HG03378 (cell line): Measurements from ENCODE around the gene GAGE12J.
A peak's percentile ranks its signal among the peaks of the same experiment; 100 is the strongest.
"Not testable (repeated sequence)": the region's sequence is repeated elsewhere in the genome, so short reads cannot be mapped to it uniquely, and the experiment has no call there.

Experiments used
- ATAC-seq: cut with Tn5 transposase; IDR thresholded peaks from one replicate; pipeline ENCODE4 v1.9.1; 2021; ENCODE audit warnings: mild to moderate bottlenecking, moderate library complexity; ENCODE audit not compliant: unreplicated experiment

Gene GAGE12J, protein sequence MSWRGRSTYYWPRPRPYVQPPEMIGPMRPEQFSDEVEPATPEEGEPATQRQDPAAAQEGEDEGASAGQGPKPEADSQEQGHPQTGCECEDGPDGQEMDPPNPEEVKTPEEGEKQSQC

DNA sequence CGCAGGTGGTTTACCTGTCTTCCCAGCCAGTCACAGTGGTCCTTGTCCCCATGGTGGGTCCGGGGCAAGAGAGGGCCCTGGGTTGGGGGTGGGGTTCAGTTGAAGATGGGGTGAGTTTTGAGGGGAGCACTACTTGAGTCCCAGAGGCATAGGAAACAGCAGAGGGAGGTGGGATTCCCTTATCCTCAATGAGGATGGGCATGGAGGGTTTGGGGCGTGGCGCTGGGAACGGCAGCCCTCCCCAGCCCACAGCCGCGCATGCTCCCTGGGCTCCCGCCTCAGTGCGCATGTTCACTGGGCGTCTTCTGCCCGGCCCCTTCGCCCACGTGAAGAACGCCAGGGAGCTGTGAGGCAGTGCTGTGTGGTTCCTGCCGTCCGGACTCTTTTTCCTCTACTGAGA, at the start of gene GAGE12J:
TSS of gene GAGE12J (plus strand) at position 301 of the 400 bp plus-strand sequence. CDS start 1,157 bp downstream, outside the sequence.
- ATAC-seq = not testable (repeated sequence)

DNA sequence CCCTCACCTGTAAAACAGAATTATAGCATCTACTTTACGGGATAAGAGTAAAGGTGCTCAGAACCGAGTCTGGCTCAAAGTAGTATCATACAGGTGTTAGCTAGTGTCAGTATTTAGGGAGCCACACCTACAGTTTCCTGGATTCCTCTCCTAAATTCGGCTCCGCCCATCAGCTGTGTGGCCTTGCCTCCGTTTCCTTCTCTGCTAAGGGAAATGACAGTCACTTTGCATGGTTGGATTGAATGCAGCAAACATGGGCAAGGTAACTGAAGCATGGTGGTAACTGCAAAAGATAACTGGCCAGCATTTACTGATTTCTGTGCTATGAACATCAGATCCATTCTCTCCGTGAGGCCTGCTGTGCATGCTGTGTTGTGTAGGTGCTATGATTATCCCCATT, 49.4 kb upstream of the GAGE12J start:
- ATAC-seq = no peak

DNA sequence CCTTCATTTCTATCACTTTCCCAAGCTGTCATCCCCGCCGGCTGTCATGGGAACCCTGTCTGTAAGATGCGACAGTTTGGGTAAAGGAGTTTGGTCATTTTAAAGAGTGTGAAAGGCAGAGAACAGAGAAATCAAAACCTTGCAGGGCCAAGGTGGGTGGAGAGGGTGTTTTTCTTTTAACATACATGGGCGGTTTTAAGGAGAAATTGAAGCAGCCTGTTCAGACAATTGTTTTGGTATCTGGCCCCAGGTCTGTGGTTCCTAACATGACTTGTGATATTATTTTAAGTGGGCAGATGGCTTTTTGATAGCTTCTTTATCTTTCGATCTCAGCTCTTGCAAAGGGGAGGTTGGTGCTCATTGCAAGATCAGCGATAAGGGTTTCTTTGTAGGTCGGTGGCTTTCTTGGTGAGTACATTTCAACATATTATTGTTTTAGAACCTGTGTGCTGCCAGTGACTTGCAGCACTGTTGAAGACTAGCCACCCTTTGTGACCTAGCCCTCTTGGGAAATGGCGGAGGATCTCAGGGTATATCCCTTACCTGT, 48.6 kb upstream of the GAGE12J start:
- ATAC-seq = no peak

DNA sequence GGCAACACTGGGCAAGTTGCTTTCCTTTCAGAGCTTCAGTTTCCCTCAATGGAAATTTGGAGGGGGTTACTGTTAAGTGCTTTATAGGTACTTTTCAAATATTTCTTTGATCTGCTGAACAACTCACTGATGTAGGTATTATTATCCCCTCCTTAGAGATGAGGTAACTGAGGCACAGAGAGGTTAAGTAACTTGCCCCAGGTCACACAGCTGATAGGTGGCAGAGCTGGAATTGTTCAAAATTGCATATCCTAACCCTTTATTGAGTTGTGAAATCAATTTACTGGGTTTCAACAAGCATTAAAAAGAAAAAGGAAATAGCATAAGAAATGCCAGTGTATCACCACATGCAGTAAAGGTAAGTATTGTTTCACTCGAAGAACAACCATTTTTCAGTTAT, 45.6 kb upstream of the GAGE12J start:
- ATAC-seq = no peak

DNA sequence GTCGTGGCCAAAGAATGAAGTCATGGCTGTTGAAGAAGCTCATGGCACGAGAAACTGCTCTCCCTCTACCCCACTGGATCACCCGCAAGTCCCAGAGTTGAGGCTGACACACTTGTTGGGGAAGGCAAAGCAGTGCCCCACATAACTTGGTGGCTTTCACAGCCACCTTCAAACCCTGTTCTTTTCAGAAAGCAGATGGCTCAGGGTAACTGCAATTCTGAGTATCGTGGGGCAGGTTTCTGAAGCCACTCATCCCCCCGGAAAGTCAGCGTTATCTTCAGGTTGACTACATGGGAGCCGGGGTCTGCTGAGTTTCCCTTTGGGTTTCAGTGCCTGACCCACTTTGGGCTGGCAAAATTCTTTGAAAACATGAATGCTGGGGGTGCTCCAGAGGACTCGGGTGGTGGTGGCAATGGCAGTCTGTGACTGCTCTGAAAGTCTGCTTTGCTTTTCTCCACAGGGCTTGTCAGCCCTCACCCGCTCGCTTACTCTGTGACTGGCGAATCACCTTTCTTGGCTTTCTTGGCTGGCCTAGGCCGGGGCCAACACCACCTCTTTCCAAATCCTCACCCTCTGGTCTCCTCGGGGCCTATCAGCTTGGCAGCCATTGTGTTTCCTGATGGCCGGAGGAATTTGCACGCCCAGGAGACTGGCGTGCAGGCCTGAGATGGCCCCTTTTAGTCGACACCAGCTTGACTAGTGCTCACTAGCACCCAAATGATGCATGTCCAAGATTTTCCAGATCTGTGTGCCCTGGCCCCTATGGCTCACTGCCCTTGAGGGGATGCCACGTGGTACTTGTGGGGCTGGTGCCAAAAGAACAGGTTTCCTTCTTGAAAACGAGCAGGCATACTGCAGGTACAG, 44.9 kb upstream of the GAGE12J start:
- no peak for ATAC-seq

DNA sequence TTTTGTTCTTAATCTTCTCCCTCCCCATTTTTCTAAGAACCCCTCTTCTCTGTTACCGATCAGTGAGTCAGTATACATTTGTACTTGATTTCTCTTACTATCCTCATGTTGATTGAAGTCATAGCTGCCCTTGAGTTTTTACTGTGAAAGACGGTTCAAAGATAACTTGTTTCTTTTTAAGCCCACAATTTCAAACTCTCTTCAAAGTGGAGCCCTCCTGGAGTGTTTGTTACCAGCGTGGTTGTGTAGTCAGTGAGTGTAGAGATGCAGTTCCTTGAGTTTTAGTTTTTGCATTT, 44.4 kb upstream of the GAGE12J start:
- ATAC-seq = no peak

DNA sequence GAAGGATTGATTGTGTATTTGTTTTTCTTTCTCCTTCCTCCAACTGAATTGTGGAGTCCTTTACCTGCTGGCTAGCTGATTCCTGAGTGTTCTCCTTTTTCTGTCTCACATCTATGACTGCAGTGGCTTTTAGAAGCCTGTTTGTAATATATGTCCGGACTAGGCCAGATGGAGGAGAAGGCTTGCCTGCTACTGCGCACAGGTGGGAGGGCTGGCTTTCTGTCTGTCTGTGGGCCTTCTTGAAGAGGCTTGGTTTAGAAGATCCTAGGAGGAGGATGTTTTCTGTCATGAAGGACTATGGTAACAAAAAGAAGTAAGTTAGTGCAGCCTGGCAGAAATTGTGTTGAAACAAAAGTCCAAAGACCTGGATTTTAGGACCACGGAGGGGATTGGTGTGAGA, 43.8 kb upstream of the GAGE12J start:
- no peak for ATAC-seq

DNA sequence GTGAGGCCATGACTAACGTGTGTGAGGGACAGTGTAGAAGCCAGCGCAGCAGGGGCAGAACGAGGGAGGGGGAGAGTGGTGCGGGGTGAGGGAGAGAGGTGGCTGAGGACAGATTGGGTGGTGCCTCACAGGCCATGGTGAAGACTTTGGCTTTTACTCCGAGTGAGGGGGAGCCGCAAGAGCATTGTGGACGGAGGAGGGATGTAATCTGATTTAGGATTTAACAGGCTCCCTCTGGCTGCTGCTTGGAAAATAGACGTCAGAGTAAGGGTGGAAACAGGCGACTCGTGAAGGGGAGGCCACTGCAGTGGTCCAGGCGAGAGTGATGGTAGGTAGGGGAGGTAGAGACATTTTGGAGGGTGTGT, 39.2 kb upstream of the GAGE12J start:
- no peak for ATAC-seq

DNA sequence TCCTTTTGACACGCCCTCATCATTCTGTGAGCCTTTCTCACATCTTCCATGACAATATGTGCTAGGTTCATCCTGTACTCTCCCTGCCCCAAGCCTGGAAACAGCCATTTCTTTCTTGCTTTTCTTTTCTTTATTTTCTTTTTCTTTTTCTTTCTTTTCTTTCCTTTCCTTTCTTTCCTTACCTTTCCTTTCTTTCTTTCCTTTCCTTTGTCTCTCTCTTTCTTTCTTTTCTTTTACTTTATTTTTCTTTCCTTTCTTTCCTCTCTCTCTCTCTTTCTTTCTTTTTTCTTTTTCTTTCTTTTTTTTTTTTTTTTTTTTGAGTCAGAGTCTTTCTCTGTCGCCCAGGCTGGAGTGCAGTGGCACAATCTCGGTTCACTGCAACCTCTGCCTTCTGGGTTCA, 37.6 kb upstream of the GAGE12J start:
- no peak for ATAC-seq

DNA sequence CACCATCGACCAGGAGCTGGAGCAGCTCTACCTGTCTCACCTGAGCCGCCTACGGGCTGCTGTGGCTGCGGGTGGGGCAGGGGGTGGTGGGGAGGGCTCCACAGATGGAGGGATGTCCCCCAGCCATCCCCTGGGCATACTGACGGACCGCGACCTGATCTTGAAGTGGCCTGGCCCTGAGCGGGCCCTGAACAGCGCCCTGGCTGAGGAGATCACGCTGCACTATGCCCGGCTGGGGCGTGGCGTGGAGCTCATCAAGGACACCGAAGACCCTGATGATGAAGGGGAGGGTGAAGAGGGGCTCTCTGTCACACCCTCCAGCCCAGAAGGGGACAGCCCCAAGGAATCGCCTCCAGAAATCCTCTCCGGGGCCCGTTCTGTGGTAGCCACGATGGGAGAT, 35.7 kb upstream of the GAGE12J start:
- no peak for ATAC-seq

DNA sequence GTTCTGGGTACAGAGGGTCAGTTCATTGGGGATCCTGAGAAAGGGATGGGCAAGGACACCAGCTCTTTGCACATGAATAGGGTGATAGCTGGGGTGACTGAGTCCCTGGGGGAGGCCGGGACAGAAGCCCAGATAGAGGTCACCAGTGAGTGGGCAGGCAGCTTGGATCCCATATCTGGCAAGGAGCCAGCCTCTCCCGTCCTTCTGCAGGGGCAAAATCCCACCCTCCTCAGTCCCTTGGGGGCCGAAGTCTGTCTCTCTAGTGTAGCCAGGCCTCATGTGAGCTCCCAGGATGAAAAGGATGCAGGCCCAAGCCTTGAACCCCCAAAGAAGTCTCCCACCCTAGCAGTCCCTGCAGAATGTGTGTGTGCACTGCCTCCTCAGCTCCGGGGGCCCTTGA, 35.3 kb upstream of the GAGE12J start:
- ATAC-seq = no peak

DNA sequence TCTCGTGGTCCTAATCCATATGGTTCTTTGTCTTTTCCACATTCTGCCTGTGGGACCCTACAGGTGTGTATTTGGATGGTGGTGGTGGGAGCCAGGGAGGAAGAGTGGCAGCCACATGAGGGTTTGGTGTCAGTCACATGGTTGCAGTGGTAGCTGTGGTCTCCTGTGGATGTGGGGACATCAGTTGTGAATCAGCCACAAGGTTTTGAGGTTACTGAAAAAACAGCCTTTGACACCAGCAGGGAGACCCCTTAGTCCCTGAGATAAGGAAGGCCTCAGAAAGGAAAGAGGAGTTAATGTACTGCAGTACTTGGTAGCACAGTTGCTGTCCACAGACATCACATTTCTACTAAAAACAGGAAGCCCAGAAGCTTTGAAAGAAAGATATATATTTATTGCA, 34.2 kb upstream of the GAGE12J start:
- no peak for ATAC-seq

DNA sequence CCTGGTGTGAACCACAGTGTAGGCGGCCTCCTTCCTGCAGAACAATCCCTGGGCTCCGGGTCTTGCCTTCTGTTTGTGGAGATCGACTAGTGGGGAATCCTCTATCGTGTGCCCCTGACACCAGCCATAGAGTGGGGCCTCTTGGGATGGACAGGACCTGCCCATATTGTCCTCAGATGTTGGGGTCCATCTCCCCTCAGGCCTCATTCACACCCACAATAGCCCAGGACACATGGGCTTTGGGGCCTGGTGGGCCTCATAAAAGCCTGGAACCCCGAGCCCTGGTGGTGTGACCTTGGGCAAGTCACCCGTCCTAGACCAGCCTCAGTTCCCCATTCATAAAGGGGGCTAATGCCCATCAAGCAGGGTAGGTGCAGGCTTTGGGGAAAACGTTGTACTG, 31.6 kb upstream of the GAGE12J start:
- ATAC-seq = no peak

DNA sequence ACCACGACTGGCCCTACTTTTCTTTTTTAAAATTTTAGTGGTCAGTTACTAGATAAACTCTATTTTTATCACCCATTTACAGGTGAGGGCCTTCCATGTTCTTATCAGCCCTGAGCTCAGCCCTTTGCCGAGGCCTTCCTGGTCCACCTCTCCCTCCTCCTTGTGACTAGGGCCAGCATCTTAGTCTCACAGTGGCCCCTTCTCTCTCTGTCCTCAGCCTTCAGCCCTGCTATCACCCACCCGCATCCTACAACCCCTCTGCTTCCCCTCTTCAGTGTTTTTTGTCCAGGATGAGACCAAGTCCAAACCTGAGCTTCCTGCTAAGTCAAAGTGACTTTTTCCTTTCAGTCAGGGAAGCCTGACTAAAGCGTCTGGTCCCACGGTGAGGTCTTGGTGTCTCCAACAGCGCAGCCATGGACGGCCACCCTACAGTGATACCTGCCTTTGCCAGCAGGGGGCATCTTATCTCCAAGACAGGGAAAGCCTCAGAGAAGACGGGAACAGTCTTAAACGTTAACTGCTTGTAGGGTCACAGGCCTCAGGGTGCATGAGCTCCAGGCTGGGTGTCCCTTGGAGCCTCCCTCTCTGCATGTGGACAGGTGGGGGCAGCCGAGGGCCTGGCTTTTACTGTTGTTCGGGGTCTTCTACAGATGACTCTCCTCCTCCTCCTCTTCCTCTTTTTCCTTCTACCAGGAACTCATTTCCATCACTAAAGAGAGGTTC, 30.1 kb upstream of the GAGE12J start:
- peak; percentile 78 for ATAC-seq

DNA sequence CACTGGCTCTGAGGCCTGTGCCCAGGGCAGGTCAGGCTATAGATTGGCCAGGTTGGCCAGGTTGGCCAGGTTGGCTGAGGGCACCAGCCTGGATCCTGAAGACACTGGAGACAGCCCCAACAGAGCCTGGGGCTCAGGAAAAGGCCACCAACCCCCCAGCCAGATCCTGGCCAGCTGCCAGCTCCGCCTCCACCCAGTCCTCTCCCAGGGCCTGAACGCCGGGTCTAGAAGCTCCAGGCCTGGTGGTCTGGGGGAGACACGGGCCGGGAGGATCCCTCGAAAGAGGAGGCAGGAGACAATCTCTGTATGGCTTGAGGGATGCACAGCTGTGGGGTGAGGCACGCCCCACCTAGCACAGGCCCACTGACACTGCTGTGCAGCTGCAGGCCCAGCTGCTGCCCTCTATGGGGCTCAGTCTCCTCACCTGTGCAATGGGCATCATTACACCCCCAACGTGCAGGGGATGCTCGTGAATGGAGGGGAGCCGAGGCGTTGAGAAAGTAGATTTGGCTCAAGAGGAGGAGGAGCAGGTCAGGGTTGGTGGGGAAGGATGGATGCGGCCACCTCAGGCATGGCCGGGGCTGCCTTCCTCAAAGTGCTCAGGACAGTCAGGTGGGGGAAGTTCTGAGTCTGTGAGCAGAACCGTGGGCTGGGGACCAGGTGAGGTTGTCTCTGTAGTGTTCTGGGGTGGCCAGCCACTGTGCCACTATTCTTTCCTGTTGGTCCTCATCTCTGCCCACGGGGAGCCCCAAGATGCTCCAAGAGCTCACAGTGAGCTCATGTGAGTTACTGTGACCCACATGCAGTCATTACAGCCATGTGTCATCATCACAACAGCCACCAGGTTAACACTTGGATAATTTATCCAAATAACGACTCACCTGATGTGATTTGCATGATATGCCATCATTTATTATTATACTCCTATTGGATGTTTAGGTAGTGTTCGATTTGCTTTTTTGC, 29.2 kb upstream of the GAGE12J start:
- ATAC-seq = no peak

DNA sequence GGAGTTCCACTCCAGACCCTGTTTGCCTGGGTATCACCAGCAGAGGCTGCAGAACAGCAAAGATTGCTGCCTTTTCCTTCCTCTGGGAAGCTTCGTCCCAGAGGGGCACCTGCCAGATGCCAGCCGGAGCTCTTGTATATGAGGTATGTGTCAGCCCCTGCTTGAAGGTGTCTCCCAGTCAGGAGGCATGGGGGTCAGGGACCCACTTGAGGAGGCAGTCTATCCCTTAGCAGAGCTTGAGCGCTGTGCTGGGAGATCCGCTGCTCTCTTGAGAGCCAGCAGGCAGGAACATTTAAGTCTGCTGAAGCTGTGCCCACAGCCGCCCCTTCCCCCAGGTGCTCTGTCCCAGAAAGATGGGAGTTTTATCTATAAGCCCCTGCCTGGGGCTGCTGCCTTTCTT, 22.5 kb upstream of the GAGE12J start:
- not testable (repeated sequence) for ATAC-seq

DNA sequence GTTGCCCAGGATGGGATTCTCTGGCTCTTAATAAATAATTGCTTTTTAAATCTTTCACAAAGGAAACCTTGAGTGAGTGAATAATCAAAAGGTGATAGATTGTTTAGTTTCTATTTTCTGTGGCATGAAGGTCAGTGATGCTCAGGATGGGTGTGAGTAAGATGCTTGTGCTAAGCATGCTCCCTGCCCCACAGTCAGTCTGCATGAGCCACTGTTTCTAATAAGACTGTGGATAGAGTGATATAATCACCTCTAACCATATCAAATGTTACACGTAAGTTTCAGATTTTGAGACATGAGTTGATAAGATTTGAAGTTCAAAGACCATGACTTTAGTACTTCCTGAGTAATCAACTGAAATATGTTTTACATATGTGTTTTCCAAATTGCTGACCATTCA, 21.1 kb upstream of the GAGE12J start:
- no peak for ATAC-seq

DNA sequence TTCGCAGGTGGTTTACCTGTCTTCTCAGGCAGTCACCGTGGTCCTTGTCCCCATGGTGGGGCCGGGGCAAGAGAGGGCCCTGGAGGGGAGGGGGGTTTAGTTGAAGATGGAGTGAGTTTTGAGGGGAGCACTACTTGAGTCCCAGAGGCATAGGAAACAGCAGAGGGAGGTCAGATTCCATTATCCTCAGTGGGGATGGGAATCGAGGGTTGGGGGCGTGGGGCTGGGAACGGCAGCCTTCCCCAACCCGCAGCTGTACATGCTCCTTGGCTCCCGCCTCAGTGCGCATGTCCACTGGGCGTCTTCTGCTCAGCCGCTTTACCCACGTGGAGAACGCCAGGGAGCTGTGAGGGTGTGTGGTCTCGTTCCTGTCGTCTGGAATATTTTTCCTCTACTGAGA, 18.5 kb upstream of the GAGE12J start, which contains the start of gene GAGE10:
TSS of gene GAGE10 (plus strand) at position 301 of the 400 bp plus-strand sequence. CDS start 1,214 bp downstream, outside the sequence.
- ATAC-seq = no peak

DNA sequence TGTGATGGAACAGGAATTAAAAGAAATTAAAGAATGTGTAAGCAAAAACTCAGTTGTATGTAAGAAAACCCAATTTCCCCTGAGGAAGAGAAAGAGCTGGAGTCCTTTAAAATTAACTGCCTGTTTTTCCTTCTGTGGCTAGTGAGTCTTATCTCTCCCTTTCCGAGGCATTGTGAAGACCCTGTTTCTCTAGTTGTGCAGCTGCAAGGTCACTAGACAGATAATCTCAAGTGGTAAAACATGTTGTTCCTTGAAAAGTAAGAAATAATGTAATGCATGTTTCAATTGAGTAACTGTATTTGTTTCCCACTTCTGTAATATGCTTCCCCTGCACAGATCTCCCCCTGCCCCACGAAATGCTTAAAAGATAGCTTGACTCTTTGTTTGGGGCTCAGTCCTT, 14.1 kb upstream of the GAGE12J start:
- ATAC-seq = not testable (repeated sequence)

DNA sequence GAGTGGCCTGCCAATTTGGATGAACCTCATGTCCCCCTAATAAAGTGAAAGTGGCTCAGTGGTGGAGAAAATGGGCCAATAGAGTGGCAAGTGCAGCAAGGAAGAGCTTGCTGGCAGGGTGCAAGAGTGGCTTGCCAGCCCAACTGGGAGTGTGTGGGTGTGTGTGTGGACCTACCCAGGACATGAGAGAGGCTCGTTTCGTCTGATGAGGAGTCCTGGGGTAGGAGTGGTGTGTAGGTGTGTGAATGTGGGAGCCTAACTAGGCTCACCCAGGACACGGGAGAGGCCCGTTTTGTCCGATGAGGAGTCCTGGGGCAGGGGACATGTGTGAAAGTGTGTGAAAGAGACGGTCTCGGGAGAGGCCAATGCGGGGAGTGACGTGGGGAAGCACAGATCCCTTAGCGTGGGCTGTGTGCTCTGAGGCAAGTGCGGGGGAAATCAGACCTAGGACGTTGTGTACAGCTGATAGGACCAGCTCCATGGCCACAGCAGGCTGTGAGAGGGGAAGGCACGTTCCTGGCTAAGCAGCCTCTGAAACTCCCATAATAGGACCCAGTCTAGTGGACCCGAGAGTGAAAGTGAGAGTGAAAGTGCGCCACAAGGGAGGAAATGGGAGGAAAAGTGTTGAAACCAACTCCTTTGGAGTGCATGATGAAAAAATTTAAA, 13.1 kb upstream of the GAGE12J start:
- no peak for ATAC-seq
